GM19240 (cell line): Measurements from ENCODE around the gene CDK2AP2.
A peak's percentile ranks its signal among the peaks of the same experiment; 100 is the strongest.
"Not testable (repeated sequence)": the region's sequence is repeated elsewhere in the genome, so short reads cannot be mapped to it uniquely, and the experiment has no call there.

ENCODE experiments used
- DNase-seq: peaks from one replicate; pipeline ENCODE4 v3.0.0; 2011; ENCODE audit warnings: low spot score; ENCODE audit not compliant: insufficient read length

CDK2AP2 gene

GRCh38 chr11:67507864-67508485 is at the start of gene CDK2AP2:
Gene CDK2AP2, minus strand, starts transcription at chr11:67508162. Its CDS starts 80 bp downstream, at chr11:67508082.
- peak; percentile 98 for DNase-seq

GRCh38 chr11:67556244-67556643 is 48.3 kb upstream of the CDK2AP2 start:
- no peak for DNase-seq

- DNase-seq = not testable (repeated sequence)
Observed at GRCh38 chr11:67551697-67552096, 43.7 kb upstream of the CDK2AP2 start.

- DNase-seq = no peak
Observed at GRCh38 chr11:67551127-67551526, 43.2 kb upstream of the CDK2AP2 start.

- no peak for DNase-seq
Observed at GRCh38 chr11:67548555-67549110, 40.7 kb upstream of the CDK2AP2 start.

GRCh38 chr11:67548112-67548511 is 40.1 kb upstream of the CDK2AP2 start:
- DNase-seq = not testable (repeated sequence)

GRCh38 chr11:67545280-67545679 is 37.3 kb upstream of the CDK2AP2 start:
- no peak for DNase-seq

GRCh38 chr11:67544616-67545242 is 36.8 kb upstream of the CDK2AP2 start:
- no peak for DNase-seq

- no peak for DNase-seq
Observed at GRCh38 chr11:67543585-67543984, 35.6 kb upstream of the CDK2AP2 start.

- no peak for DNase-seq
Observed at GRCh38 chr11:67542971-67543370, 35.0 kb upstream of the CDK2AP2 start.

GRCh38 chr11:67542169-67542568 is 34.2 kb upstream of the CDK2AP2 start:
- DNase-seq = no peak

GRCh38 chr11:67541198-67541597 is 33.2 kb upstream of the CDK2AP2 start:
- DNase-seq = no peak

GRCh38 chr11:67539550-67539949 is 31.6 kb upstream of the CDK2AP2 start:
- DNase-seq = no peak

- DNase-seq = no peak
Observed at GRCh38 chr11:67538823-67539505, 31.0 kb upstream of the CDK2AP2 start.

- DNase-seq = no peak
Observed at GRCh38 chr11:67538306-67538705, 30.3 kb upstream of the CDK2AP2 start.

- DNase-seq = no peak
Observed at GRCh38 chr11:67535561-67535960, 27.6 kb upstream of the CDK2AP2 start.

GRCh38 chr11:67534070-67534679 is 26.2 kb upstream of the CDK2AP2 start:
- no peak for DNase-seq

GRCh38 chr11:67532889-67533288 is 24.9 kb upstream of the CDK2AP2 start:
- no peak for DNase-seq

GRCh38 chr11:67530282-67530592 is 22.3 kb upstream of the CDK2AP2 start:
- DNase-seq = no peak

- DNase-seq = no peak
Observed at GRCh38 chr11:67528376-67528775, 20.4 kb upstream of the CDK2AP2 start.

GRCh38 chr11:67525275-67525976 is 17.5 kb upstream of the CDK2AP2 start:
- DNase-seq = no peak

- DNase-seq = no peak
Observed at GRCh38 chr11:67524480-67524808, 16.5 kb upstream of the CDK2AP2 start.
